Stimulated activated naive B cell treated with anti-CD40 and anti-IgM and Interleukin-4, amounts not matched to agents 10 μg/mL and 1 μg/mL and 100 μg/mL, for 72 hours (primary cell): Measurements from ENCODE around the gene SEMA3E.

Experiments used
- ATAC-seq, 2 donors: fragments of 150-1000 bp; cut with Tn5 transposase; replicated peaks; 2 replicates each; pipeline ENCODE4 v1.10.0; 2021; ENCODE audit warnings: moderate library complexity in 1 of 2
- DNase-seq: peaks from one replicate; pipeline ENCODE4 v3.0.0; 2021
- H3K27ac Mint-ChIP-seq: one replicate; pipeline ENCODE4 v1.8.0; 2022; ENCODE audit warnings: mild to moderate bottlenecking, mixed read lengths
- H3K27me3 Mint-ChIP-seq, 2 donors: one replicate each; pipeline ENCODE4 v1.8.0; 2022; ENCODE audit warnings: mixed read lengths in 2 of 2
- H3K36me3 Mint-ChIP-seq, 2 donors: one replicate each; pipeline ENCODE4 v1.8.0; 2022; ENCODE audit warnings: mixed read lengths in 2 of 2, mild to moderate bottlenecking in 1 of 2
- H3K4me1 Mint-ChIP-seq, 2 donors: one replicate each; pipeline ENCODE4 v1.8.0; 2022; ENCODE audit warnings: mixed read lengths in 2 of 2, mild to moderate bottlenecking in 1 of 2
- H3K4me3 Mint-ChIP-seq, 2 donors: one replicate each; pipeline ENCODE4 v1.8.0; 2022; ENCODE audit warnings: mild to moderate bottlenecking in 2 of 2, mixed read lengths in 2 of 2, moderate library complexity in 1 of 2
- H3K9me3 Mint-ChIP-seq, 2 donors: one replicate each; pipeline ENCODE4 v1.8.0; 2022; ENCODE audit warnings: mixed read lengths in 2 of 2, mild to moderate bottlenecking in 1 of 2

SEMA3E gene

DNA sequence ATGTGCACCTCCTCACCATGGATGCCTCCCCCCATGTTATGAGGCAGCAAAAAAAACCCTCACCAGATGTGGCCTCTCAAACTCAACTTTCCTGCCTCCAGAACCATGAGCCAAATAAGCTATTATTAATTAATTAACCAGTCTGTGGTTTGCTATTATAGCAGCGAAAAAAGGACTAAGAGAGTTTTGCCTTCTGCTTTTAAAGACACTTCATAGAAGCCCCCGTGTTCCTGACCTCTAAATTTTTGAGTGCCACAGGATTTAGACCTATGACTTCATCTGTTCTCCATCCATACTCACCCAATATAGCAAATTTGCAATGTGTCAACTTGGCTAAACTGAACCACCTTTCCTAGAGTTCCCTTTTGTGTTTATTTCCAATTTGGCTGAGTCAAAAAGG is 9.2 kb upstream of the SEMA3E start:
- ATAC-seq (no peak), DNase-seq (no peak)
- Mint-ChIP-seq H3K4me1 (no peaks in the 10 kb centered on the region), H3K36me3 (no peaks in the 10 kb centered on the region), H3K27me3 (no peaks in the 10 kb centered on the region), H3K27ac (no peak overlapping the region), H3K4me3 (no peak overlapping the region), H3K9me3 (peaks cover 3 to 7% of the 10 kb centered on the region in 2 donors)

- H3K27me3 Mint-ChIP-seq = no peaks in the 10 kb centered on the region
- no peaks in the 10 kb centered on the region for H3K9me3 Mint-ChIP-seq
- no peak for DNase-seq
- H3K4me1 Mint-ChIP-seq = no peaks in the 10 kb centered on the region
- ATAC-seq = no peak
- no peak overlapping the region for H3K27ac Mint-ChIP-seq
- no peaks in the 10 kb centered on the region for H3K36me3 Mint-ChIP-seq
- no peak overlapping the region for H3K4me3 Mint-ChIP-seq
Measured at GRCh38 chr7:83655951-83656556, 7.1 kb upstream of the SEMA3E start.

- DNase-seq (no peak), ATAC-seq (no peak)
- no peaks in the 10 kb centered on the region for H3K36me3 Mint-ChIP-seq
- H3K27me3 Mint-ChIP-seq = peaks cover 5 to 15% of the 10 kb centered on the region in 2 donors
- no peak overlapping the region for H3K27ac Mint-ChIP-seq
- no peak overlapping the region for H3K4me3 Mint-ChIP-seq
- H3K4me1 Mint-ChIP-seq = no peaks in the 10 kb centered on the region
- H3K9me3 Mint-ChIP-seq = no peaks in the 10 kb centered on the region
Measured at GRCh38 chr7:83652481-83652880, 3.5 kb upstream of the SEMA3E start.

GRCh38 chr7:83649701-83650100 is 762 bp upstream of the SEMA3E start:
- peaks cover 5 to 15% of the 10 kb centered on the region in 2 donors for H3K27me3 Mint-ChIP-seq
- DNase-seq = no peak
- no peaks in the 10 kb centered on the region for H3K36me3 Mint-ChIP-seq
- no peak overlapping the region for H3K27ac Mint-ChIP-seq
- H3K4me1 Mint-ChIP-seq = no peaks in the 10 kb centered on the region
- H3K4me3 Mint-ChIP-seq = no peak overlapping the region
- no peaks in the 10 kb centered on the region for H3K9me3 Mint-ChIP-seq
- no peak for ATAC-seq

GRCh38 chr7:83646027-83646426 is 2.9 kb downstream of the SEMA3E start:
- ATAC-seq = no peak
- peaks cover 5 to 15% of the 10 kb centered on the region in 2 donors for H3K27me3 Mint-ChIP-seq
- H3K4me1 Mint-ChIP-seq = no peaks in the 10 kb centered on the region
- H3K4me3 Mint-ChIP-seq = no peak overlapping the region
- no peak for DNase-seq
- no peaks in the 10 kb centered on the region for H3K36me3 Mint-ChIP-seq
- no peaks in the 10 kb centered on the region for H3K9me3 Mint-ChIP-seq
- no peak overlapping the region for H3K27ac Mint-ChIP-seq

DNA sequence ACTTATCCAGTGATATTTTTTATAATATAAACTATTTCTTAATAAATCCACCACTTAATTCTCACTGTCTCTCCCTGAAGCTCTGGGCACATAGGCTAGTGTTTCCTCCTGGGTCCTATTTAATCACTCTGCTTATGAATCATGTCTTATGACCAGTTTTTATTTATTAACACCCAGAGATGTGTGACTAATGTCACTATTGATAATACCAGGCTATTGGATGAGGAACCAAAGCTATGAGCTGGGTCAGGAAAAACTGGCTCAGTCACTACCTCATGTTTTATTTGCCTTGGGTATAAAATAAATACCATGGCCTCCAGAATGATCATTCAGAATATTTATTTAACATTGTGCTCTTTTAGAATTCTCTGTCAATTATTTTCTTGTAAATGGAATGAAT is 5.2 kb downstream of the SEMA3E start:
- no peak for DNase-seq
- Mint-ChIP-seq H3K4me3 (no peak overlapping the region), H3K4me1 (no peaks in the 10 kb centered on the region), H3K36me3 (no peaks in the 10 kb centered on the region), H3K27me3 (peaks cover under 1 to 10% of the 10 kb centered on the region in 2 donors), H3K9me3 (no peaks in the 10 kb centered on the region), H3K27ac (no peak overlapping the region)
- no peak for ATAC-seq

- no peaks in the 10 kb centered on the region for H3K9me3 Mint-ChIP-seq
- DNase-seq = no peak
- no peaks in the 10 kb centered on the region for H3K36me3 Mint-ChIP-seq
- peaks cover 0 to 3% of the 10 kb centered on the region in 2 donors for H3K27me3 Mint-ChIP-seq
- H3K4me1 Mint-ChIP-seq = no peaks in the 10 kb centered on the region
- ATAC-seq = no peak
- no peak overlapping the region for H3K27ac Mint-ChIP-seq
- H3K4me3 Mint-ChIP-seq = no peak overlapping the region
Measured at GRCh38 chr7:83643012-83643411, 5.9 kb downstream of the SEMA3E start.

- Mint-ChIP-seq H3K36me3 (no peaks in the 10 kb centered on the region), H3K4me3 (no peak overlapping the region), H3K27ac (no peak overlapping the region), H3K27me3 (no peaks in the 10 kb centered on the region), H3K9me3 (no peaks in the 10 kb centered on the region), H3K4me1 (no peaks in the 10 kb centered on the region)
- DNase-seq (no peak), ATAC-seq (no peak)
Measured at GRCh38 chr7:83640731-83641537, 8.0 kb downstream of the SEMA3E start.

DNA sequence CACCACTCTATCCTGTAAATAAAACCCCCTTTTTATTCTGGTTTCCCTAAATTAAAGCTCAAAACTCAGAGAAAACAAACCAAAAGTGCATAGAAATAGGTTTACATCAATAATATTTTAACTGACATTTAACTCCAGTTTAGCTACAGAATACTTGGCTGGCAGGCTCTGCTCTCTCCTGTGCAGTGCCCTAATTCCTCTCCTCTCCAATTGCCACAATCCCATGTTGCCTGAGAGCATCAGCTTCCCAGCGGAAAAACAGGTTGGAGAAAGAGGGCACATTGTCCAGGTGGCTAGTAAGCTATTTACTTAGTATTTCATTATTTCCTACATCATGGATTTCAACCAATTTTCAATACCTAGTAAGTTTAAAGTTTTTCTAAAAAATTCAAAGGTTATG is 8.7 kb downstream of the SEMA3E start:
- no peaks in the 10 kb centered on the region for H3K27me3 Mint-ChIP-seq
- H3K4me3 Mint-ChIP-seq = no peak overlapping the region
- DNase-seq (no peak), ATAC-seq (no peak)
- H3K27ac Mint-ChIP-seq = no peak overlapping the region
- H3K36me3 Mint-ChIP-seq = no peaks in the 10 kb centered on the region
- H3K4me1 Mint-ChIP-seq = no peaks in the 10 kb centered on the region
- H3K9me3 Mint-ChIP-seq = no peaks in the 10 kb centered on the region

GRCh38 chr7:83633516-83633915 is 15.4 kb downstream of the SEMA3E start:
- DNase-seq = no peak
- Mint-ChIP-seq H3K27ac (no peak overlapping the region), H3K4me3 (no peak overlapping the region), H3K27me3 (no peaks in the 10 kb centered on the region), H3K36me3 (no peaks in the 10 kb centered on the region), H3K4me1 (no peaks in the 10 kb centered on the region), H3K9me3 (peaks cover 1 to 9% of the 10 kb centered on the region in 2 donors)
- no peak for ATAC-seq

DNA sequence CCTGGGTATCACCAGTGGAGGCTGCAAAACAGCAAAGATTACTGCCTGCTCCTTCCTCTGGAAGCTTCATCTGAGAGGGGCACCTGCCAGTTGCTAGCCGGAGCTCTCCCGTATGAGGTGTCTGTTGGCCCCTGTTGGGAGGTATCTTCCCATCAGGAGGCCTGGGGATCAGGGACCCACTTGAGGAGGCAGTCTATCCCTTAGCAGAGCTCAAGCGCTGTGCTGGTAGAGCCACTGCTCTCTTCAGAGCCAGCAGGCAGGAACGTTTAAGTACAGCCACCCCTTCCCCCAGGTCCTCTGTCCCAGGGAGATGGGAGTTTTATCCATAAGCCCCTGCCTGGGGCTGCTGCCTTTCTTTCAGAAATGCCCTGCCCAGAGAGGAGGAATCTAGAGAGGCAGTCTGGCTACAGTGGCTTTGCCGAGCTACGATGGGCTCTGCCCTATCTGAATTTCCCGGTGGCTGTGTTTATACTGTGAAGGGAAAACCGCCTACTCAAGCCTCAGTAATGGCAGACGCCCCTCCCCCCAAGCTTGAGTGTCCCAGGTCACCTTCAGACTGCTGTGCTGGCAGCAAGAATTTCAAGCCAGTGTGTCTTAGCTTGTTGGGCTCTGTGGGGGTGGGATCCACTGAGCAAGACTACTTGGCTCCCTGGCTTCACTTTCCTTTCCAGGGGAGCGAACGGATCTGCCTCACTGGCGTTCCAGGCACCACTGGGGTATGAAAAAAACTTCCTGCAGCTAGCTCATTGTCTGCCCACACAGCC is 19.6 kb downstream of the SEMA3E start:
- ATAC-seq (no peak), DNase-seq (no peak)
- Mint-ChIP-seq H3K36me3 (no peaks in the 10 kb centered on the region), H3K4me1 (no peaks in the 10 kb centered on the region), H3K27me3 (no peaks in the 10 kb centered on the region), H3K27ac (no peak overlapping the region), H3K9me3 (peaks cover 10 to 13% of the 10 kb centered on the region in 2 donors), H3K4me3 (no peak overlapping the region)

DNA sequence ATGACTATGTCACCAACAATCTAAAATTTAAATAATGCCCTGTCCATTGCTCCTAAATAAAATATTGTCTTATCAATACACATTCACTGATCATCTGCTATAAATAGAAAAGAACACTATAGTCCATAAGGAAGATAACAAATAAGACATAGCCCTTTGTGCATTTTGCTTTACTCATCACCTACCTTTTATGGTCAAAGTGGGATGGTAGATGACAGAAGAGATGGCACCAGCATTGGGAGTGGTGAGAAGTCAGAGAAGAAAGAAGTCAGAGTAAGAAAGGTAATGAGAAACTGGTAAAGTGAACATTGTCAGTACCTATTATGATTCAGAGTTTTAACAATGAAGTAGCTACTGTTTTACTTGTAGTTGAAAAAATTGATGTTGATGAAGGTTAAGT is 31.1 kb downstream of the SEMA3E start:
- DNase-seq = no peak
- no peak for ATAC-seq
- no peak overlapping the region for H3K27ac Mint-ChIP-seq
- H3K36me3 Mint-ChIP-seq = no peaks in the 10 kb centered on the region
- H3K4me3 Mint-ChIP-seq = no peak overlapping the region
- H3K9me3 Mint-ChIP-seq = peaks cover 4 to 5% of the 10 kb centered on the region in 2 donors
- H3K27me3 Mint-ChIP-seq = no peaks in the 10 kb centered on the region
- no peaks in the 10 kb centered on the region for H3K4me1 Mint-ChIP-seq

DNA sequence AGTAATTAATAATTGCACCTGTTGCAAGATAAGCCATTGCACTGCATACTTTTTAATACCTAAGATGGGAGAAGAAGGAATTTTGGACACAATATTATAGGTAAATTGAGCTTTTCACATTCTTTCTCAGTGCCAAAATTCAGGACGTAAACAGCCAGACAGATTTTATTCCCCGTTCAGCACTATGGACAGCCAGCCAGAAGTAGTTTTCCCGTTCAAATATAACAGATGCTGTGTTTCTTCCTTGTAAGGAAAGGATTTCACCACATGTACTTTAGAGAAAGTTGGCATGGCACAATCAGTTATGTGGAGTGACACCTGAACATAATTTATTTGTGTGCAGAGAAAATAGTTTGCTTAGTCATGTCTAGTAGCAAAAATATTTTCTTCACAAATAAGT is 34.8 kb downstream of the SEMA3E start:
- Mint-ChIP-seq H3K9me3 (peaks cover 0 to 1% of the 10 kb centered on the region in 2 donors), H3K27me3 (no peaks in the 10 kb centered on the region), H3K36me3 (no peaks in the 10 kb centered on the region), H3K27ac (no peak overlapping the region), H3K4me1 (no peaks in the 10 kb centered on the region), H3K4me3 (no peak overlapping the region)
- DNase-seq (no peak), ATAC-seq (no peak)

- Mint-ChIP-seq H3K4me1 (no peaks in the 10 kb centered on the region), H3K27me3 (no peaks in the 10 kb centered on the region), H3K4me3 (no peak overlapping the region), H3K9me3 (peaks cover 0 to 1% of the 10 kb centered on the region in 2 donors), H3K36me3 (no peaks in the 10 kb centered on the region), H3K27ac (no peak overlapping the region)
- ATAC-seq (no peak), DNase-seq (no peak)
Measured at GRCh38 chr7:83613232-83613631, 35.7 kb downstream of the SEMA3E start.

GRCh38 chr7:83611776-83612175 is 37.2 kb downstream of the SEMA3E start:
- no peaks in the 10 kb centered on the region for H3K36me3 Mint-ChIP-seq
- H3K9me3 Mint-ChIP-seq = peaks cover 0 to 3% of the 10 kb centered on the region in 2 donors
- ATAC-seq (no peak), DNase-seq (no peak)
- no peak overlapping the region for H3K4me3 Mint-ChIP-seq
- H3K27ac Mint-ChIP-seq = no peak overlapping the region
- no peaks in the 10 kb centered on the region for H3K4me1 Mint-ChIP-seq
- H3K27me3 Mint-ChIP-seq = no peaks in the 10 kb centered on the region
